A673 (cell line): Measurements from ENCODE around the gene IL6R. TPM values are rescaled to one million over a fixed set of nuclear protein-coding genes. Genes with fewer than 3 reads are reported as not detected.
A peak's percentile ranks its signal among the peaks of the same experiment; 100 is the strongest.
"Not testable (repeated sequence)": the region's sequence is repeated elsewhere in the genome, so short reads cannot be mapped to it uniquely, and the experiment has no call there.

Source experiments
- Bru-seq: library from RNA; stranded (reverse); fragments of 400-500 nt; gene quantifications from one replicate; lab custom pipeline; 2021; lab: Mats Ljungman, UMichigan
- BruChase-seq, 2 experiments: library from RNA; stranded (reverse); fragments of 400-500 nt; gene quantifications; one replicate each; lab custom pipeline; 2021; lab: Mats Ljungman, UMichigan
- BruUV-seq: library from RNA; stranded (reverse); fragments of 400-500 nt; replicated peaks from 2 replicates; lab custom pipeline; 2021; lab: Mats Ljungman, UMichigan
- CTCF ChIA-PET: fragments of 300-600 bp; sonication (Branson Sonifier 250); formaldehyde crosslinking; loops from one replicate; lab custom pipeline; 2022; ENCODE audit warnings: antibody characterized with exemption; lab: Charles Lee
- POLR2A ChIA-PET: fragments of 300-600 bp; sonication (Branson Sonifier 250); formaldehyde crosslinking; loops from one replicate; lab custom pipeline; 2022; ENCODE audit warnings: antibody characterized with exemption; ENCODE audit not compliant: low non-redundant PET; lab: Charles Lee
- DNase-seq: peaks from one replicate; pipeline ENCODE4 v3.0.0-alpha.2; 2015; ENCODE audit warnings: low spot score
- H3K27ac ChIP-seq: fragments of 200-600 bp; sonication (generic); 2 replicates; pipeline ENCODE4 v1.5.1; 2016; ENCODE audit warnings: mixed run types, low read depth, mild to moderate bottlenecking, mixed read lengths, antibody characterized with exemption, low read length; ENCODE audit not compliant: poor library complexity, severe bottlenecking
- H3K27me3 ChIP-seq: fragments of 200-600 bp; sonication (generic); replicated peaks from 2 replicates; pipeline ENCODE4 v1.6.1; 2017; ENCODE audit warnings: mixed run types, low read depth, mild to moderate bottlenecking, mixed read lengths, antibody characterized with exemption, low read length; ENCODE audit not compliant: insufficient read depth, poor library complexity
- H3K36me3 ChIP-seq: fragments of 200-600 bp; sonication (generic); 2 replicates; pipeline ENCODE4 v1.6.1; 2016; ENCODE audit warnings: mixed run types, mild to moderate bottlenecking, mixed read lengths, antibody characterized with exemption, low read length; ENCODE audit not compliant: insufficient read depth, poor library complexity, severe bottlenecking
- H3K4me1 ChIP-seq: fragments of 200-600 bp; sonication (generic); 2 replicates; pipeline ENCODE4 v1.6.1; 2017; ENCODE audit warnings: mixed run types, mild to moderate bottlenecking, mixed read lengths, antibody characterized with exemption, low read length; ENCODE audit not compliant: insufficient read depth, poor library complexity, severe bottlenecking
- H3K4me3 ChIP-seq: fragments of 200-600 bp; sonication (generic); 2 replicates; pipeline ENCODE4 v1.5.1; 2016; ENCODE audit warnings: low read depth, mixed run types, mild to moderate bottlenecking, mixed read lengths, low read length; ENCODE audit not compliant: poor library complexity, severe bottlenecking
- H3K9me3 ChIP-seq: fragments of 200-600 bp; sonication (generic); 2 replicates; pipeline ENCODE4 v1.6.1; 2016; ENCODE audit warnings: mixed run types, low read depth, mild to moderate bottlenecking, mixed read lengths, antibody characterized with exemption, low read length; ENCODE audit not compliant: poor library complexity, severe bottlenecking
- EZH2 ChIP-seq: fragments of 200-600 bp; sonication (generic); IDR thresholded peaks from 2 replicates; pipeline ENCODE4 v1.6.1; 2017; ENCODE audit warnings: borderline replicate concordance, low read depth, mild to moderate bottlenecking, mixed read lengths, antibody characterized with exemption, low read length; ENCODE audit not compliant: poor library complexity, severe bottlenecking
- intact Hi-C: fragments of 100-400 bp; cut with micrococcal nuclease; formaldehyde crosslinking; loops from one replicate; pipeline ENCODE4 v1.10.0; 2022; ENCODE audit not compliant: unreplicated experiment
- long read RNA-seq: library from polyadenylated mRNA; stranded (forward); transcript quantifications from one replicate; pipeline ENCODE4 v2.0.0, GENCODE V29; 2022
- total RNA-seq: library from RNA; stranded (reverse); gene quantifications from 2 replicates; pipeline ENCODE4 v1.2.3, GENCODE V29; 2021
- TF ChIP-seq, protein P1 (sequence below): fragments of 300-800, 200-600 bp; sonication (generic); conservative IDR thresholded peaks from 2 replicates; pipeline ENCODE4 v1.5.1; 2017; ENCODE audit warnings: low read depth, mild to moderate bottlenecking, antibody characterized with exemption, low read length, moderate library complexity, mixed read lengths

The IL6R gene
- total RNA-seq (1.6 and 1.9 TPM in 2 replicates), Bru-seq, nascent RNA (percentile 26 among the genes with signal in this experiment), BruChase-seq, experiment 1, labeled RNA remaining after a 2-hour chase (percentile 31 among the genes with signal in this experiment), BruChase-seq, experiment 2, labeled RNA remaining after a 6-hour chase (percentile 37 among the genes with signal in this experiment)
- long read RNA-seq: 0 reads

DNA sequence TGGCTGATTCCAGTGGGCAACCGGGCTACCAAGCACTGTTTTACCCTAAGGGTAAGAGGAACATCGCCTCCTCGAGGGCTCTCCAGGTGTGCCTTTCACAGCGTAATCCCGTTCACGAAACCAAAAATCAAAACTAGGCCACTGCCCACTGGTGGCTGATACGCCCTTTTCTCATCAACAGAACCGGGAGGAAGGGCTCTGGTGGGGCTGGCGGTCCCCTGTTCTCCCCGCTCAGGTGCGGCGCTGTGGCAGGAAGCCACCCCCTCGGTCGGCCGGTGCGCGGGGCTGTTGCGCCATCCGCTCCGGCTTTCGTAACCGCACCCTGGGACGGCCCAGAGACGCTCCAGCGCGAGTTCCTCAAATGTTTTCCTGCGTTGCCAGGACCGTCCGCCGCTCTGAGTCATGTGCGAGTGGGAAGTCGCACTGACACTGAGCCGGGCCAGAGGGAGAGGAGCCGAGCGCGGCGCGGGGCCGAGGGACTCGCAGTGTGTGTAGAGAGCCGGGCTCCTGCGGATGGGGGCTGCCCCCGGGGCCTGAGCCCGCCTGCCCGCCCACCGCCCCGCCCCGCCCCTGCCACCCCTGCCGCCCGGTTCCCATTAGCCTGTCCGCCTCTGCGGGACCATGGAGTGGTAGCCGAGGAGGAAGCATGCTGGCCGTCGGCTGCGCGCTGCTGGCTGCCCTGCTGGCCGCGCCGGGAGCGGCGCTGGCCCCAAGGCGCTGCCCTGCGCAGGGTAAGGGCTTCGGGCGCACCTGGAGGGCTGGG is at the start of gene IL6R:
Gene IL6R (plus strand): TSS at position 360 of the 763 bp plus-strand sequence. CDS start 287 bp downstream, at position 647.
- intact Hi-C loops: no loop called here
- H3K9me3 ChIP-seq: no peaks in the 10 kb centered on the region
- H3K27me3 ChIP-seq: peaks cover 18% of the 10 kb centered on the region
- peak; percentile 75 for DNase-seq
- no peak within 1 kb of the TSS for H3K27ac ChIP-seq
- TF ChIP-seq, protein P1, sequence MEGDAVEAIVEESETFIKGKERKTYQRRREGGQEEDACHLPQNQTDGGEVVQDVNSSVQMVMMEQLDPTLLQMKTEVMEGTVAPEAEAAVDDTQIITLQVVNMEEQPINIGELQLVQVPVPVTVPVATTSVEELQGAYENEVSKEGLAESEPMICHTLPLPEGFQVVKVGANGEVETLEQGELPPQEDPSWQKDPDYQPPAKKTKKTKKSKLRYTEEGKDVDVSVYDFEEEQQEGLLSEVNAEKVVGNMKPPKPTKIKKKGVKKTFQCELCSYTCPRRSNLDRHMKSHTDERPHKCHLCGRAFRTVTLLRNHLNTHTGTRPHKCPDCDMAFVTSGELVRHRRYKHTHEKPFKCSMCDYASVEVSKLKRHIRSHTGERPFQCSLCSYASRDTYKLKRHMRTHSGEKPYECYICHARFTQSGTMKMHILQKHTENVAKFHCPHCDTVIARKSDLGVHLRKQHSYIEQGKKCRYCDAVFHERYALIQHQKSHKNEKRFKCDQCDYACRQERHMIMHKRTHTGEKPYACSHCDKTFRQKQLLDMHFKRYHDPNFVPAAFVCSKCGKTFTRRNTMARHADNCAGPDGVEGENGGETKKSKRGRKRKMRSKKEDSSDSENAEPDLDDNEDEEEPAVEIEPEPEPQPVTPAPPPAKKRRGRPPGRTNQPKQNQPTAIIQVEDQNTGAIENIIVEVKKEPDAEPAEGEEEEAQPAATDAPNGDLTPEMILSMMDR: peak; percentile 40
- no peak for TF ChIP-seq EZH2
- peak within 1 kb of the TSS; percentile 50 for H3K4me3 ChIP-seq
- H3K4me1 ChIP-seq: peaks cover 13% of the 10 kb centered on the region
- CTCF ChIA-PET: no interaction called here
- no TSS peak for BruUV-seq
- no peaks in the 10 kb centered on the region for H3K36me3 ChIP-seq
- POLR2A ChIA-PET: no interaction called here

DNA sequence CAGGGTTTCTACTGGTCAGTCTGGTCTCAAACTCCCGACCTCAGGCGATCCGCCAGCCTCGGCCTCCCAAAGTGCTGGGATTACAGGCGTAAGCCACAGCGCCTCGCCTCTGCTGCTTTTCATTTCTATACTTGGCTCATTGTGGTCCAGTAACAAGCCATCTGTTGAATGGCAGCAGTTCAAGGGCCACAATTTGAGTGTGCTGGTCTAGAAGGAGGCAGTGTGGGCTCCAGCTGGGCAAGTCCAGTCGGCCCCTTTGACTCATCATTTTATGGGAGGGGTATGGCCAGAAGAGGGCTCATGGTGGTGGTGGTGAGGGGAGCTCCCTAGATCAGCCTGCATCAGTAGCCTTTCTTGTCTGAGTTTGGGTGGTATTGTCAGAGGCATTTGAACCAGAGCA is 46.6 kb upstream of the IL6R start:
- Histone ChIP-seq H3K4me1 (no peaks in the 10 kb centered on the region), H3K36me3 (no peaks in the 10 kb centered on the region), H3K4me3 (no peak overlapping the region), H3K9me3 (no peaks in the 10 kb centered on the region), H3K27ac (no peak overlapping the region), H3K27me3 (no peaks in the 10 kb centered on the region)
- TF ChIP-seq, protein P1: no peak
- no peak for TF ChIP-seq EZH2
- DNase-seq: no peak
- CTCF ChIA-PET: interaction anchor here (0.7 kb wide), 1 partner anchor 33 kb away, joined by 4 read pairs; no protein-coding TSS in a partner anchor
- no TSS peak for BruUV-seq
- intact Hi-C loops: no loop called here
- POLR2A ChIA-PET: no interaction called here

DNA sequence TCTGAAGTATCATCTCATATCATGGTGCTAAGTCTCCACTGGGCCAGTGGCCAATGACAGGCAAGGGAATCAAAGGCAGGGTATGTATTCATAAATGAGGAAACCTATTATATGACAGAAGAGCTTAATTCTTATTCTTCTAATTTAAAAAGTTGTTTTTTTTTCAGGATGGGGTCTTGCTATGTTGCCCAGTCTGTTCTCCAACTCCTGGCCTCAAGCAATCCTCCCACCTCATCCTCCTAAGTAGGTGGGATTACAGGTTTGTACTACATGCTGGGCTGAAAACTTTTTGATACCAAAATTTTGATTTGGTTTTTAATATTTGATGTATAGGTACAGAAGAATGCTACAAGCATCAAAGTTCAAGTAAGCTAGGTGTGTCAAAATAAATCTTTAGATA is 44.9 kb upstream of the IL6R start:
- intact Hi-C loops: no loop called here
- no peak for DNase-seq
- POLR2A ChIA-PET: no interaction called here
- TF ChIP-seq, protein P1: no peak
- TF ChIP-seq EZH2: no peak
- Histone ChIP-seq H3K27ac (no peak overlapping the region), H3K36me3 (no peaks in the 10 kb centered on the region), H3K9me3 (no peaks in the 10 kb centered on the region), H3K27me3 (no peaks in the 10 kb centered on the region), H3K4me1 (no peaks in the 10 kb centered on the region), H3K4me3 (no peak overlapping the region)
- no TSS peak for BruUV-seq
- CTCF ChIA-PET: no interaction called here

DNA sequence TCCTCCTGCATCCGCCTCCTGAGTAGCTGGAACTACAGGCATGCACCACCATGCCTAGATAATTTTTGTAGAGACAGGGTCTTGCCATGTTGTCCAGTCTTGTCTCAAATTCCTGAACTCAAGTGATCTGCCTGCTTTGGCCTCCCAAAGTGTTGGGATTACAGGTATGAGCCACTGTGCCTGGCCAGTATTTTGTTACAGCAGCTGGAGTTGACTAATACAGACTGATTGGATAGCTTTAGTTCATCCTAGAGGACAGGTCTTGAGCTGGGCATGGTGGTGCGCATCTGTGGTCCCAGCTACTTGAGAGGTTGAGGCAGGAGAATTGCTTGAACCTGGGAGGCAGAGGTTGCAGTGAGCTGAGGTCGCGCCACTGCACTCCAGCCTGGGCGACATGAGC is 44.3 kb upstream of the IL6R start:
- POLR2A ChIA-PET, BruUV-seq, H3K36me3 ChIP-seq, H3K27ac ChIP-seq, H3K4me1 ChIP-seq, intact Hi-C loops, H3K27me3 ChIP-seq, H3K4me3 ChIP-seq, DNase-seq, H3K9me3 ChIP-seq: not testable (repeated sequence)
- CTCF ChIA-PET: interaction anchor here (0.6 kb wide), 1 partner anchor 10 kb away, joined by 3 read pairs; no protein-coding TSS in a partner anchor
